ENCODE results near the gene ZNF652.

DNA sequence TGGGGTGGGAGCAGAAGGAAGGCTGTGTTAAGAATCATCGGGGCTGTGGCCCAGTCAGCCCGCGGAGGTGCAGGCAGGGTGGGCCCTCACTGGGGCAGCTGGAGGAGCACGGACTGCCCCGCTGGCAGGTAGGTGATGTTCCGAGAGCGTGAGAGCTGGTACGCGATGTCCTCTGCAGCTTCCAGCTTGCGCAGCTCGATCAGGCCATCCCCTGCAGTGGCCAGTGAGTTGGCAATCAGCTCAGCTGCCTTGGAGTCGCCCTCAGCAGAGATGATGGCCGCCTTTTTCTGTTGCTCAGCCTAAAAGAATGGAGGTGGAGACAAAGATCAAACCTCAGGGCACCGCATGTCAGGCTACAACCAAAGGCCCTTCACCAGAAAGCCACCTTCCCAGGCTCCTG is 42.9 kb upstream of the ZNF652 start:
- TF ChIP-seq, protein P1, sequence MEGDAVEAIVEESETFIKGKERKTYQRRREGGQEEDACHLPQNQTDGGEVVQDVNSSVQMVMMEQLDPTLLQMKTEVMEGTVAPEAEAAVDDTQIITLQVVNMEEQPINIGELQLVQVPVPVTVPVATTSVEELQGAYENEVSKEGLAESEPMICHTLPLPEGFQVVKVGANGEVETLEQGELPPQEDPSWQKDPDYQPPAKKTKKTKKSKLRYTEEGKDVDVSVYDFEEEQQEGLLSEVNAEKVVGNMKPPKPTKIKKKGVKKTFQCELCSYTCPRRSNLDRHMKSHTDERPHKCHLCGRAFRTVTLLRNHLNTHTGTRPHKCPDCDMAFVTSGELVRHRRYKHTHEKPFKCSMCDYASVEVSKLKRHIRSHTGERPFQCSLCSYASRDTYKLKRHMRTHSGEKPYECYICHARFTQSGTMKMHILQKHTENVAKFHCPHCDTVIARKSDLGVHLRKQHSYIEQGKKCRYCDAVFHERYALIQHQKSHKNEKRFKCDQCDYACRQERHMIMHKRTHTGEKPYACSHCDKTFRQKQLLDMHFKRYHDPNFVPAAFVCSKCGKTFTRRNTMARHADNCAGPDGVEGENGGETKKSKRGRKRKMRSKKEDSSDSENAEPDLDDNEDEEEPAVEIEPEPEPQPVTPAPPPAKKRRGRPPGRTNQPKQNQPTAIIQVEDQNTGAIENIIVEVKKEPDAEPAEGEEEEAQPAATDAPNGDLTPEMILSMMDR (IDR thresholded peaks at IDR 0.05) = no peak
- no peak for TF ChIP-seq POLR2A (IDR thresholded peaks at IDR 0.05)

Measured in Peyer's patch (tissue), 4 donors.